Muscle layer of colon (tissue), 2 donors: Measurements from ENCODE around the gene CIT.

Source experiments
- H3K27ac ChIP-seq: one replicate; pipeline ENCODE4 v1.7.0; 2013; ENCODE audit warnings: low read depth, mild to moderate bottlenecking, low read length, moderate library complexity
- H3K27me3 ChIP-seq, 2 donors: one replicate each; pipeline ENCODE4 v1.7.0; 2013; ENCODE audit warnings: low read length in 2 of 2, mild to moderate bottlenecking in 2 of 2; ENCODE audit not compliant: insufficient read depth in 2 of 2, control insufficient read depth in 1 of 2
- H3K36me3 ChIP-seq: one replicate; pipeline ENCODE4 v1.7.0; 2013; ENCODE audit warnings: mild to moderate bottlenecking, low read length; ENCODE audit not compliant: insufficient read depth
- H3K4me1 ChIP-seq: one replicate; pipeline ENCODE4 v1.7.0; 2013; ENCODE audit warnings: mild to moderate bottlenecking, low read length; ENCODE audit not compliant: insufficient read depth
- H3K4me3 ChIP-seq, 2 donors: one replicate each; pipeline ENCODE4 v1.7.0; 2013; ENCODE audit warnings: low read length in 2 of 2, low read depth in 1 of 2, mild to moderate bottlenecking in 1 of 2, moderate library complexity in 1 of 2
- H3K9ac ChIP-seq: one replicate; pipeline ENCODE4 v1.7.0; 2013; ENCODE audit warnings: low read length
- H3K9me3 ChIP-seq: one replicate; pipeline ENCODE4 v1.7.0; 2013; ENCODE audit warnings: mild to moderate bottlenecking, low read length
- donor health status: abdominal sarcoma.
- donor health status: Adenocarcinoma of cecum.

The CIT gene

DNA sequence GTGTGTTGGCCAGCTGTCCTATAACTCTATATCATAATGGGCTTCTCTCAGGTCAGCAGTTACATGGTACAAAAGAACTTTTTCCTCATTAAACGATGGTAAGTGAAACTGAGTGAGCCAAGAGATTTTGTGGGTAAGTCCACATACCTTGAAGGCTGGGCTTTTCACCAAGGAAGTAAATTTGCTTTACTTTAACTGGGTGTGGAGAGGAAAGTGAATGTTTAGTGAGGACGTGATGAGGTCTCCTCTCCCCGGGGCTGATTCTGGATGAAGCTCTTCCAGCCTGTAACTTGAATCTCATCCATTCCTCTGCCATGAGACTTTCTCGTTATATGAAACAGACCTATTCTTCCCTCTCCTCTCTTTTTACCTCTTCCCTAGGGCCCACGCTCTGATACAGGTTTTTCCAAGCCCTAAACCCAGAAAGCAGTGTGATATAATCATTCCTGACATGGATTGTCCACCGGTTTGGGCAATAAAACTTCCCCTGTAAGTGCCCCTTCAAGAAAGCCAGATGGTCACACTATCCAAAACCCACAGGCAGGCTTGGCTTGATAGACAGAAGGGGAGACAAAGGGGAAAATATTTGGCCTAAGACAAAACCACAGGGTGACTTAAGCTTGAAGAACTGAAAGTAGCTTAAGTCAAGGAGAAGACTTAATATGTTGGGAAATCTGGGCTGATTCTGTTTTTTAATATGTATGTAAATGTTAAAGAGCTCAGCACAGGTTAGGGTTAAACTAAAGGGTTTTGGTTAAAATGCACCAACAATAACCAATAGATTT lies 50.3 kb downstream of the CIT start:
- no peak overlapping the region for H3K4me3 ChIP-seq

GRCh38 chr12:119825262-119825661 lies 51.9 kb downstream of the CIT start:
- Histone ChIP-seq H3K4me1 (no peaks in the 10 kb centered on the region), H3K9me3 (no peaks in the 10 kb centered on the region), H3K36me3 (no peaks in the 10 kb centered on the region), H3K27ac (no peak overlapping the region), H3K4me3 (no peak overlapping the region), H3K27me3 (no peaks in the 10 kb centered on the region), H3K9ac (no peak overlapping the region)

More for the DNA sequence above, 50.3 kb downstream of the CIT start:
- H3K9ac ChIP-seq = no peak overlapping the region
- no peak overlapping the region for H3K27ac ChIP-seq
- H3K4me1 ChIP-seq = no peaks in the 10 kb centered on the region
- no peaks in the 10 kb centered on the region for H3K36me3 ChIP-seq
- H3K9me3 ChIP-seq = no peaks in the 10 kb centered on the region
- H3K27me3 ChIP-seq = no peaks in the 10 kb centered on the region

DNA sequence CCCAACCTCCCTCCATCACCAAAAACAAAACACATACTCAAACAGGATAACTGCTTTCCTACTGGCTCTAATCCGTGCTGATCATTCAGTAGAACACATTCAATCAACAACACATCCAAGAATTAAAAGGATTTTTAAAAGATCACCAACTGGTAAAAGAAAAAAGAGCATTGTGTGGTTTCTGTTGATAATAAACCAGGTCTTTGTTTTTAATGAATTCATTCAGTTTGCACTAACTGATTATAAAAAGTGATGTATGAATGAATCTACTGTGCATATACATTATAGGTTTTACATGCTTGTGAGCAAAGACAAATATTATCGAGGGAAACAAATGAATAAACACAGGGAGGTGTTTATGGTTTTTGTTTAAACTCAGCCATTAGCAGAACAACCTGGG lies 55.1 kb downstream of the CIT start:
- no peaks in the 10 kb centered on the region for H3K9me3 ChIP-seq
- no peak overlapping the region for H3K9ac ChIP-seq
- no peaks in the 10 kb centered on the region for H3K36me3 ChIP-seq
- no peaks in the 10 kb centered on the region for H3K4me1 ChIP-seq
- no peaks in the 10 kb centered on the region for H3K27me3 ChIP-seq
- H3K4me3 ChIP-seq = no peak overlapping the region
- H3K27ac ChIP-seq = no peak overlapping the region

GRCh38 chr12:119819322-119819721 lies 57.8 kb downstream of the CIT start:
- no peak overlapping the region for H3K9ac ChIP-seq
- H3K27ac ChIP-seq = no peak overlapping the region
- H3K4me3 ChIP-seq = no peak overlapping the region
- H3K36me3 ChIP-seq = no peaks in the 10 kb centered on the region
- H3K9me3 ChIP-seq = no peaks in the 10 kb centered on the region
- H3K27me3 ChIP-seq = no peaks in the 10 kb centered on the region
- no peaks in the 10 kb centered on the region for H3K4me1 ChIP-seq

DNA sequence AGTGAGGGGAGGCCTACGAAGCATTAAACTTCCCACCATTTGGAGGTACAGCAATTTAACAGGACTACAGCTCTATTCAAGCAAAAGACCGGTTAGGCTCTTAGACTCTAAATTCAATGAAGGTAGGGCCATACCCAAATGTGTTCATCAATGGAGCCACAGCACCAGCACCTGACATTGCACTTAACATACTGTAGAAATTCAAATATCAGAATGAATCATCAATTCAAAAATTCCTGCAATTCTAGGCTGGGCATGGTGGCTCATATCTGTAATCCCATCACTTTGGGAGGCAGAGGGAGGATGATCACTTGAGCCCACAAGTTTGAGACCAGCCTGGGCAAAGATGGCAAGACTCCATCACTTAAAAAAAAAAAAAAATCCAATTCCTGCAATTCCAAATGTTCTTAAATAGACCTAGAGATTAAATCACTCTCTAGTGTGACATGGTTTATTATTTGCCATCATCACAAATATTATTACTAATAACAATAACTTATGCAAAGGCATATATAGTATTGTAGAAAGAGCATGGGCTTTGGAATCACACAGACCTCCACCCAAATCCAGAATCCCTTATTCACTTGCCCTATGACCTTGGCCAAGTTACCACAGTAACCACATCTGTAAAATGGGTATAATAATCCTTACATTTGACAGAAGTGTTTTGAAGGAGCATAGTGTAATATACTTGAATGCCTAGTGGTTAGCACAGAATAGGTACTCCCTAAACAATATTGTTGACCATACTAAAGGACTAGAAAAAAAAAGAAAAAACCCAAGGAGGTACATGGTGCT lies 59.4 kb downstream of the CIT start:
- Histone ChIP-seq H3K9ac (no peak overlapping the region), H3K27me3 (no peaks in the 10 kb centered on the region), H3K36me3 (no peaks in the 10 kb centered on the region), H3K27ac (no peak overlapping the region), H3K4me1 (no peaks in the 10 kb centered on the region), H3K4me3 (no peak overlapping the region), H3K9me3 (no peaks in the 10 kb centered on the region)

DNA sequence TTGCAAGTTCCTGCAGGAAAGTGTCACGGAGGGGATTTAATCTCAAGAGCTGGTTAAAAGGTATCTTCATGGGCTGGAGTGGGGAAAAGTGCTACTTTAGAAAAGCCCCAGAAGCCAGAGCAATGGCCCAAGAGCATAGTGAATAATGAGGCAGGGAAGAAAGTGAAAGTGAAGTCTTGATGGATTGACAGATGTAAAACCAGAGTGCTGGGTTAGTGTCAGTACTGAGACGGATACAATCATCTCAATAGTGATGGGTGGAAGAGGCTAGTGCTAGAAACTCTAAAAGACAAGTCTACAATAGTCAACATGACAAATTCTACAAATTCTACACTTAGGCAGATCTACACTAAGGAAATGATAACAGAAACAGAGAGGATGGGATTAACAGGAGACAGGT lies 68.1 kb downstream of the CIT start:
- Histone ChIP-seq H3K36me3 (no peaks in the 10 kb centered on the region), H3K27me3 (no peaks in the 10 kb centered on the region), H3K27ac (no peak overlapping the region), H3K9ac (no peak overlapping the region), H3K4me3 (no peak overlapping the region), H3K9me3 (no peaks in the 10 kb centered on the region), H3K4me1 (peaks cover 8% of the 10 kb centered on the region)

- H3K36me3 ChIP-seq = no peaks in the 10 kb centered on the region
- H3K4me3 ChIP-seq = no peak overlapping the region
- no peaks in the 10 kb centered on the region for H3K27me3 ChIP-seq
- H3K9me3 ChIP-seq = no peaks in the 10 kb centered on the region
- no peak overlapping the region for H3K27ac ChIP-seq
- no peak overlapping the region for H3K9ac ChIP-seq
- H3K4me1 ChIP-seq = peaks cover 14% of the 10 kb centered on the region
Observed at GRCh38 chr12:119808441-119808840, 68.7 kb downstream of the CIT start.

- H3K36me3 ChIP-seq = no peaks in the 10 kb centered on the region
- H3K27ac ChIP-seq = no peak overlapping the region
- peaks cover 14% of the 10 kb centered on the region for H3K4me1 ChIP-seq
- H3K9me3 ChIP-seq = no peaks in the 10 kb centered on the region
- no peak overlapping the region for H3K9ac ChIP-seq
- H3K27me3 ChIP-seq = no peaks in the 10 kb centered on the region
- H3K4me3 ChIP-seq = no peak overlapping the region
Observed at GRCh38 chr12:119807380-119807779, 69.7 kb downstream of the CIT start.

GRCh38 chr12:119804011-119804641 lies 73.0 kb downstream of the CIT start:
- H3K9me3 ChIP-seq = no peaks in the 10 kb centered on the region
- H3K27me3 ChIP-seq = no peaks in the 10 kb centered on the region
- H3K4me1 ChIP-seq = peaks cover 14% of the 10 kb centered on the region
- no peaks in the 10 kb centered on the region for H3K36me3 ChIP-seq
- no peak overlapping the region for H3K9ac ChIP-seq
- H3K27ac ChIP-seq = no peak overlapping the region
- H3K4me3 ChIP-seq = peak overlapping the region; percentile 29 to 51

DNA sequence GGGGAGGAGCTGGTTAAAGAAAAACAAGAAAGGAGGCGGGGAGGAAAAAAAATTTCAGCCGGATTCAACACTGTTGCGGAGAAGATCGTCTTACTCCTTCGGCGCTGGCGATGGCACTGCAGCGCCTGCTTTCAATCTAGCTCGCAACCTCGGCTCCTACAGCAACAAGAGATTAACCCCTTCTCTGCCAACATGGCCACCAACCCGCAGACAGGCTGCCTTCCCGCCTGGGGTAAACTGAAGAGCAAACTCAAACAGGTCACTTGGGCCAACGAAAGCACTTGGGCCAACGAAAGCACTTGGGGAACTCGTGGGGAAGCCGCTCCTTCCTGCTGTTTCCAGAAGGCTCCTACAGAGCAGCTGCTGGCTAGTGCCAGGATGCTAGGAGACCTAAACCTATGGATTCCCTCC lies 73.7 kb downstream of the CIT start:
- peaks cover 14% of the 10 kb centered on the region for H3K4me1 ChIP-seq
- H3K27ac ChIP-seq = peak overlapping the region; percentile 30
- no peaks in the 10 kb centered on the region for H3K9me3 ChIP-seq
- H3K36me3 ChIP-seq = no peaks in the 10 kb centered on the region
- no peaks in the 10 kb centered on the region for H3K27me3 ChIP-seq
- H3K9ac ChIP-seq = no peak overlapping the region
- peak overlapping the region; percentile 29 to 51 for H3K4me3 ChIP-seq

DNA sequence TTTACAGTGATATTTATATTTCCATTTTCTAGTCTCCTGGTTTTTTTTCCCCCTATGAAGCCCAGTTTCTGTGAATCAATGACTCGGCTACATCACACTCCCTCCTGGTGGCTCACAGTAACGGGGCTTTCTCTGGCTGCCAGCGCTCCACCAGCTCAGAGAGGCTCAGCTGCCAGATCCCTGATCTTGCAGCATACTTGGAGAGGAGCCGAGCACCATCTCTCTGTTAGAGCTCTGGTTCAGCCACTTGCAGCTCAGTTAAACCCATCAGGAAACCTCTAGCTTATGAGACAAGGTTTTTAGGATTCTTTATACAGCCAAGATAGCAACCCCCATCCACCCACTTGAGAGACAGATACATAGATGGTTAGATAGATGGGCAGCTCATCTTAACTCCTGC lies 74.6 kb downstream of the CIT start:
- H3K9ac ChIP-seq = no peak overlapping the region
- H3K36me3 ChIP-seq = no peaks in the 10 kb centered on the region
- no peak overlapping the region for H3K27ac ChIP-seq
- H3K27me3 ChIP-seq = no peaks in the 10 kb centered on the region
- H3K4me3 ChIP-seq = no peak overlapping the region
- H3K4me1 ChIP-seq = peaks cover 14% of the 10 kb centered on the region
- H3K9me3 ChIP-seq = no peaks in the 10 kb centered on the region
